Uterus (tissue), 4 donors: ENCODE results near the gene PCNX2. TPM values are rescaled to one million over a fixed set of nuclear protein-coding genes. Genes with fewer than 3 reads are reported as not detected.
A peak's percentile ranks its signal among the peaks of the same experiment; 100 is the strongest.

ENCODE experiments used
- DNase-seq, 2 donors: peaks; one replicate each; pipeline ENCODE4 v3.0.0-alpha.2; 2019 to 2020
- H3K27ac ChIP-seq, 2 donors: fragments of 200-600 bp; sonication (generic); 1 replicate in 1 of 2; 2 replicates in 1 of 2; pipeline ENCODE4 v1.5.1; 2016 to 2018
- H3K27me3 ChIP-seq, 2 donors: fragments of 200-600 bp; sonication (generic); one replicate each; pipeline ENCODE4 v1.5.1; 2018 to 2019; ENCODE audit warnings: control low read depth in 1 of 2
- H3K36me3 ChIP-seq, 2 donors: fragments of 200-600 bp; sonication (generic); one replicate each; pipeline ENCODE4 v1.5.1; 2019; ENCODE audit warnings: control low read depth in 1 of 2
- H3K4me1 ChIP-seq, 2 donors: fragments of 200-600 bp; sonication (generic); one replicate each; pipeline ENCODE4 v1.5.1; 2018 to 2019; ENCODE audit warnings: control low read depth in 1 of 2
- H3K4me3 ChIP-seq, 2 donors: fragments of 200-600 bp; sonication (generic); 1 replicate in 1 of 2; 2 replicates in 1 of 2; pipeline ENCODE4 v1.5.1; 2018 to 2019; ENCODE audit warnings: mild to moderate bottlenecking in 1 of 2
- H3K9me3 ChIP-seq, 2 donors: fragments of 200-600 bp; sonication (generic); one replicate each; pipeline ENCODE4 v1.5.1; 2019; ENCODE audit warnings: control low read depth in 1 of 2
- CTCF ChIP-seq, 4 experiments: fragments of 200-600 bp in 2 of 4; fragments of 450-650 bp in 2 of 4; sonication (generic) in 2 of 4; IDR thresholded peaks; one replicate each; pipeline ENCODE4 v1.5.1; 2016 to 2019; ENCODE audit warnings: antibody characterized with exemption in 4 of 4, mild to moderate bottlenecking in 2 of 4, moderate library complexity in 1 of 4
- POLR2A ChIP-seq, 2 donors: fragments of 450-650 bp; IDR thresholded peaks; one replicate each; pipeline ENCODE4 v1.6.1; 2016; ENCODE audit warnings: antibody characterized with exemption in 2 of 2, mild to moderate bottlenecking in 1 of 2, moderate library complexity in 1 of 2
- intact Hi-C: fragments of 100-400 bp; cut with DNase I; formaldehyde crosslinking; loops from one replicate; pipeline ENCODE4 v1.15.1; 2023; ENCODE audit warnings: low total_unique reads
- total RNA-seq, 4 donors: library from RNA; depleted of rRNA in 3 of 4; stranded (reverse); fragments of >200 nt in 3 of 4; gene quantifications; one replicate each; pipeline versions ENCODE4 v1.1.0 to v1.2.4, GENCODE V29; 2014 to 2023
- donor health status: DM: yes; HTN: yes; CAD: no.

PCNX2 gene
- total RNA-seq, 4 donors from 2014 or later: 4.1 to 36.2 (median 14.1) TPM

- no peaks in the 10 kb centered on the region for H3K36me3 ChIP-seq
- no peaks in the 10 kb centered on the region for H3K27me3 ChIP-seq
- no peak overlapping the region for H3K27ac ChIP-seq
- H3K4me1 ChIP-seq: peaks cover 0 to 11% of the 10 kb centered on the region in 2 donors
- H3K9me3 ChIP-seq: no peaks in the 10 kb centered on the region
- DNase-seq: no peak
- intact Hi-C loops: no loop called here
- no peak overlapping the region for H3K4me3 ChIP-seq
- TF ChIP-seq CTCF (IDR thresholded peaks at IDR 0.05) (no peak), POLR2A (IDR thresholded peaks at IDR 0.05) (no peak)
Observed at GRCh38 chr1:233244183-233244582, 51.3 kb downstream of the PCNX2 start.

GRCh38 chr1:233242827-233243483 is 52.6 kb downstream of the PCNX2 start:
- Histone ChIP-seq H3K9me3 (no peaks in the 10 kb centered on the region), H3K27ac (no peak overlapping the region), H3K4me3 (no peak overlapping the region), H3K36me3 (no peaks in the 10 kb centered on the region), H3K27me3 (no peaks in the 10 kb centered on the region), H3K4me1 (peaks cover 0 to 11% of the 10 kb centered on the region in 2 donors)
- intact Hi-C loops: no loop called here
- DNase-seq: no peak
- TF ChIP-seq POLR2A (IDR thresholded peaks at IDR 0.05) (no peak), CTCF (IDR thresholded peaks at IDR 0.05) (no peak)

- intact Hi-C loops: no loop called here
- Histone ChIP-seq H3K36me3 (no peaks in the 10 kb centered on the region), H3K9me3 (no peaks in the 10 kb centered on the region), H3K4me1 (peaks cover 0 to 11% of the 10 kb centered on the region in 2 donors), H3K27me3 (no peaks in the 10 kb centered on the region), H3K27ac (no peak overlapping the region), H3K4me3 (no peak overlapping the region)
- no peak for DNase-seq
- TF ChIP-seq POLR2A (IDR thresholded peaks at IDR 0.05): no peak
- TF ChIP-seq CTCF (IDR thresholded peaks at IDR 0.05): no peak
Observed at GRCh38 chr1:233241759-233242158, 53.8 kb downstream of the PCNX2 start.

GRCh38 chr1:233240829-233241682 is 54.5 kb downstream of the PCNX2 start:
- Histone ChIP-seq H3K27ac (no peak overlapping the region), H3K27me3 (no peaks in the 10 kb centered on the region), H3K36me3 (no peaks in the 10 kb centered on the region), H3K4me1 (peaks cover 0 to 11% of the 10 kb centered on the region in 2 donors), H3K4me3 (no peak overlapping the region), H3K9me3 (no peaks in the 10 kb centered on the region)
- TF ChIP-seq CTCF (IDR thresholded peaks at IDR 0.05) (peak; percentile 56 to 74 (median 66)), POLR2A (IDR thresholded peaks at IDR 0.05) (no peak)
- intact Hi-C loops: no loop called here
- DNase-seq: peak; percentile 21 to 57

- Histone ChIP-seq H3K36me3 (no peaks in the 10 kb centered on the region), H3K9me3 (no peaks in the 10 kb centered on the region), H3K27ac (no peak overlapping the region), H3K4me3 (no peak overlapping the region), H3K27me3 (no peaks in the 10 kb centered on the region), H3K4me1 (peaks cover 0 to 11% of the 10 kb centered on the region in 2 donors)
- intact Hi-C loops: no loop called here
- no peak for DNase-seq
- TF ChIP-seq CTCF (IDR thresholded peaks at IDR 0.05) (no peak), POLR2A (IDR thresholded peaks at IDR 0.05) (no peak)
Observed at GRCh38 chr1:233240371-233240770, 55.2 kb downstream of the PCNX2 start.
